Sigmoid colon (tissue), 7 donors: Measurements from ENCODE around the gene GRM8. TPM values are rescaled to one million over a fixed set of nuclear protein-coding genes. Genes with fewer than 3 reads are reported as not detected.

Source experiments
- DNase-seq: peaks from one replicate; pipeline ENCODE4 v3.0.0-alpha.2; 2019
- H3K27ac ChIP-seq, 4 donors: fragments of 200-600 bp; sonication (generic); one replicate each; pipeline ENCODE4 v1.5.1; 2016 to 2019; ENCODE audit warnings: mild to moderate bottlenecking in 1 of 4
- H3K27me3 ChIP-seq, 3 donors: fragments of 200-600 bp; sonication (generic); one replicate each; pipeline ENCODE4 v1.5.1; 2019; ENCODE audit warnings: mild to moderate bottlenecking in 1 of 3
- H3K36me3 ChIP-seq, 4 donors: fragments of 200-600 bp; sonication (generic); one replicate each; pipeline ENCODE4 v1.5.1; 2016 to 2019
- H3K4me1 ChIP-seq, 4 donors: fragments of 200-600 bp; sonication (generic); one replicate each; pipeline ENCODE4 v1.5.1; 2017 to 2019
- H3K4me3 ChIP-seq, 4 donors: fragments of 200-600 bp; sonication (generic); one replicate each; pipeline ENCODE4 v1.5.1; 2017 to 2019; ENCODE audit warnings: mild to moderate bottlenecking in 2 of 4, moderate library complexity in 1 of 4
- H3K9me3 ChIP-seq, 4 donors: fragments of 200-600 bp in 3 of 4; sonication (generic) in 3 of 4; one replicate each; pipeline versions ENCODE4 v1.5.1 to v1.6.1; 2013 to 2019
- CTCF ChIP-seq, 4 experiments: fragments of 450-650 bp in 3 of 4; fragments of 200-600 bp in 1 of 4; IDR thresholded peaks; one replicate each; pipeline ENCODE4 v1.5.1; 2016 to 2019; ENCODE audit warnings: antibody characterized with exemption in 4 of 4, mild to moderate bottlenecking in 3 of 4, moderate library complexity in 2 of 4
- EP300 ChIP-seq, 4 donors: sonication (generic); formaldehyde crosslinking; IDR thresholded peaks; one replicate each; pipeline ENCODE4 v1.6.1; 2017; ENCODE audit warnings: antibody characterized with exemption in 4 of 4
- POLR2A ChIP-seq, 2 donors: fragments of 450-650 bp; IDR thresholded peaks; one replicate each; pipeline ENCODE4 v1.6.1; 2016; ENCODE audit warnings: antibody characterized with exemption in 2 of 2, mild to moderate bottlenecking in 2 of 2, moderate library complexity in 2 of 2
- POLR2AphosphoS5 ChIP-seq, 4 donors: sonication (generic); formaldehyde crosslinking; IDR thresholded peaks; one replicate each; pipeline ENCODE4 v1.6.1; 2017; ENCODE audit warnings: antibody characterized with exemption in 4 of 4
- WGBS, 2 donors: extraction: QIAGEN DNeasy Blood & Tissue Kit; methylation state at CpG; one replicate each; pipeline ENCODE4 v1.1.7; 2013; 5-methylcytosine and 5-hydroxymethylcytosine counted together
- intact Hi-C: fragments of 100-400 bp; cut with DNase I; formaldehyde crosslinking; loops from one replicate; pipeline ENCODE4 v1.15.1; 2023
- polyA plus RNA-seq, 3 donors: library from polyadenylated mRNA; stranded (reverse); fragments of 200-250 nt; gene quantifications; one replicate each; pipeline ENCODE4 v1.2.3, GENCODE V29; 2013
- total RNA-seq, 4 donors: library from RNA; depleted of rRNA; stranded (reverse); fragments of >200 nt; gene quantifications; one replicate each; pipeline ENCODE4 v1.1.0, GENCODE V29; 2016
- donor health status: healthy with polysubstance abuse.
- donor health status: Bipolar disorder and iron deficiency.
- donor health status: healthy.

GRM8 gene
- total and polyA plus RNA-seq, 7 donors, result 0.27 to 1.9 (median 0.55) TPM; not detected in 4

DNA sequence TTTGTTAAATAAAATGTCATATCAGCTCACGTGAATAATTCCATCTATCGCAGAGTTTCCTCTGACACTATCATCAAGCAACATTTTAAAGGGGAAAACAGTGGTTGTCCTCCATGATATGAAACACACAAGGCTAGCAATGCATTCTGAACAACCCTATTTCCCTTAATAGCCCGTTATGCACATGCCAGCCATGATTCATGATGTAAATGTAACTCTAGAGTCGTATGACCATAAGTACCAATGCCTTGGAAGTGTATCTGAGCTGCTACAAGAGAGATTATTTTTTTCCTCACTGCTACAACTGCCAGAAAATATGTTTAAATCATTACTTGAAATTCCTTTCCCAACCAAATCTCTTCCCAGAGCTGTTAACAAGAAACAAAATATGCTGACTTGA, 159.4 kb downstream of the GRM8 start:
- Histone ChIP-seq H3K4me1 (no peaks in the 10 kb centered on the region), H3K27me3 (no peaks in the 10 kb centered on the region), H3K27ac (no peak overlapping the region), H3K9me3 (no peaks in the 10 kb centered on the region), H3K36me3 (no peaks in the 10 kb centered on the region), H3K4me3 (no peak overlapping the region)
- TF ChIP-seq CTCF (IDR thresholded peaks at IDR 0.05) (no peak), POLR2A (IDR thresholded peaks at IDR 0.05) (no peak)
- no peak for DNase-seq
- intact Hi-C loops, result no loop called here
- WGBS, 2 donors, result 81 to 86% methylated on average over 4 of the region's 4 CpGs

GRCh38 chr7:127091620-127092019, 161.1 kb downstream of the GRM8 start:
- TF ChIP-seq CTCF (IDR thresholded peaks at IDR 0.05) (no peak), EP300 (IDR thresholded peaks at IDR 0.05) (no peak), POLR2AphosphoS5 (IDR thresholded peaks at IDR 0.05) (no peak), POLR2A (IDR thresholded peaks at IDR 0.05) (no peak)
- 96% methylated on average over 18 of the region's 18 CpGs for WGBS, 2 donors
- Histone ChIP-seq H3K36me3 (no peaks in the 10 kb centered on the region), H3K27me3 (no peaks in the 10 kb centered on the region), H3K9me3 (no peaks in the 10 kb centered on the region), H3K27ac (no peak overlapping the region), H3K4me3 (no peak overlapping the region), H3K4me1 (no peaks in the 10 kb centered on the region)
- intact Hi-C loops, result no loop called here
- DNase-seq, result no peak

DNA sequence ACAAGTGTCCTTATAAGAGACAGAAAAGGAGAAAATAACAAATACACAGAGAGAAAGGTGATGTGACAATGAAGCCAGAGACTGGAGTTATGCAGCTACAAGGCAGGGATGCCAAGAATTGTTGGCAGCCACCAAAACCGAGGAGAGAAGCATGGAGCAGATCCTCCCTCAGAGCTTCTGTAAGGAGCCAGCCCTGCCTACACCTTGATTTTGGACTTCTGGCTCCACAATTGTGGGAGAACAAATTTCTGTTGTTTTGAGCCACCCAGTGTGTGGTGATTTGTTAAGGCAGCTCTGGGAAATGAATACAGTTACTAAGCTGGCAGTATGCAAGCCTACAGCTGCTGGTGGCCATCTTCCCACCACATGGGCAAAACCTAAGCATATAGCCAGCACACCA, 163.6 kb downstream of the GRM8 start:
- Histone ChIP-seq H3K27me3 (no peaks in the 10 kb centered on the region), H3K4me3 (no peak overlapping the region), H3K4me1 (no peaks in the 10 kb centered on the region), H3K9me3 (no peaks in the 10 kb centered on the region), H3K36me3 (no peaks in the 10 kb centered on the region), H3K27ac (no peak overlapping the region)
- no peak for DNase-seq
- intact Hi-C loops, result no loop called here
- TF ChIP-seq POLR2A (IDR thresholded peaks at IDR 0.05) (no peak), CTCF (IDR thresholded peaks at IDR 0.05) (no peak), EP300 (IDR thresholded peaks at IDR 0.05) (no peak), POLR2AphosphoS5 (IDR thresholded peaks at IDR 0.05) (no peak)
- WGBS, 2 donors, result 77 to 82% methylated on average over 1 of the region's 1 CpG

- intact Hi-C loops, result no loop called here
- 81 to 82% methylated on average over 3 of the region's 3 CpGs for WGBS, 2 donors
These were observed 171.2 kb downstream of the GRM8 start for GRCh38 chr7:127081539-127081938.

More at GRCh38 chr7:127081539-127081938, 171.2 kb downstream of the GRM8 start:
- Histone ChIP-seq H3K4me1 (no peaks in the 10 kb centered on the region), H3K4me3 (no peak overlapping the region), H3K27me3 (no peaks in the 10 kb centered on the region), H3K27ac (no peak overlapping the region), H3K9me3 (no peaks in the 10 kb centered on the region), H3K36me3 (no peaks in the 10 kb centered on the region)
- TF ChIP-seq EP300 (IDR thresholded peaks at IDR 0.05), result no peak
- no peak for TF ChIP-seq POLR2AphosphoS5 (IDR thresholded peaks at IDR 0.05)
- TF ChIP-seq POLR2A (IDR thresholded peaks at IDR 0.05), result no peak
- no peak for TF ChIP-seq CTCF (IDR thresholded peaks at IDR 0.05)
- no peak for DNase-seq
